GM12878 (cell line): ENCODE data around the gene M1AP. TPM values are rescaled to one million over a fixed set of nuclear protein-coding genes. Genes with fewer than 3 reads are reported as not detected.

ENCODE experiments used
- CEBPB ChIP-seq, 2 experiments: fragments of 150-350 bp in 1 of 2; IDR thresholded peaks; 2 replicates each; pipeline ENCODE4 v1.6.1; 2012 to 2014; ENCODE audit warnings: low read depth in 2 of 2, low read length in 2 of 2, borderline replicate concordance in 1 of 2, inconsistent platforms in 1 of 2
- CREB1 ChIP-seq: IDR thresholded peaks from 2 replicates; pipeline ENCODE4 v1.6.1; 2012; ENCODE audit warnings: low read depth, mild to moderate bottlenecking, inconsistent platforms
- EED ChIP-seq: sonication (generic); IDR thresholded peaks from 2 replicates; pipeline ENCODE4 v1.6.1; 2016; ENCODE audit warnings: antibody characterized with exemption, low read depth
- EGR1 ChIP-seq, 2 experiments: IDR thresholded peaks; 1 replicate in 1 of 2; 2 replicates in 1 of 2; pipeline ENCODE4 v1.6.1; 2011 to 2012; ENCODE audit warnings: low read depth in 2 of 2, low read length in 2 of 2, borderline replicate concordance in 1 of 2, mild to moderate bottlenecking in 1 of 2, moderate library complexity in 1 of 2
- HCFC1 ChIP-seq: fragments of 150-350 bp; IDR thresholded peaks from 2 replicates; pipeline ENCODE4 v1.6.1; 2014; ENCODE audit warnings: low read length
- IKZF2 ChIP-seq, 2 experiments: fragments of 450-650 bp; IDR thresholded peaks; 2 replicates each; pipeline ENCODE4 v1.6.1; 2017; ENCODE audit warnings: mild to moderate bottlenecking in 2 of 2, moderate library complexity in 2 of 2
- KAT2A ChIP-seq: conservative IDR thresholded peaks from 2 replicates; pipeline ENCODE4 v1.6.1; 2011; ENCODE audit warnings: low read depth, low read length; ENCODE audit not compliant: control insufficient read depth
- MAX ChIP-seq: IDR thresholded peaks from 2 replicates; pipeline ENCODE4 v1.6.1; 2012; ENCODE audit warnings: low read depth, low read length, improper control_type of control experiment
- NKRF ChIP-seq: fragments of 450-650 bp; conservative IDR thresholded peaks from 2 replicates; pipeline ENCODE4 v1.6.1; 2017; ENCODE audit warnings: mild to moderate bottlenecking, moderate library complexity
- NR2C2 ChIP-seq: IDR thresholded peaks from 2 replicates; pipeline ENCODE4 v1.6.1; 2011; ENCODE audit warnings: borderline replicate concordance, low read depth; ENCODE audit not compliant: control insufficient read depth, insufficient read length
- PML ChIP-seq: IDR thresholded peaks from 2 replicates; pipeline ENCODE4 v1.6.1; 2012; ENCODE audit warnings: low read length, inconsistent platforms
- RAD51 ChIP-seq: fragments of 450-650 bp; IDR thresholded peaks from 2 replicates; pipeline ENCODE4 v1.6.1; 2016; ENCODE audit warnings: moderate library complexity, mild to moderate bottlenecking, inconsistent platforms
- RB1 ChIP-seq: fragments of 450-650 bp; formaldehyde crosslinking; IDR thresholded peaks from 2 replicates; pipeline ENCODE4 v1.6.1; 2017; ENCODE audit warnings: mild to moderate bottlenecking, borderline replicate concordance
- SPI1 ChIP-seq: IDR thresholded peaks from 2 replicates; pipeline ENCODE4 v1.6.1; 2011; ENCODE audit warnings: low read depth, mild to moderate bottlenecking, low read length, moderate library complexity, borderline replicate concordance; ENCODE audit not compliant: insufficient read depth
- USF1 ChIP-seq: IDR thresholded peaks from 2 replicates; pipeline ENCODE4 v1.6.1; 2011; ENCODE audit warnings: borderline replicate concordance, low read depth, mild to moderate bottlenecking, moderate library complexity, mixed read lengths, low read length; ENCODE audit not compliant: insufficient read depth; ENCODE audit errors: extremely low read length
- YY1 ChIP-seq: IDR thresholded peaks from 2 replicates; pipeline ENCODE4 v1.6.1; 2011; ENCODE audit warnings: low read depth, mild to moderate bottlenecking, low read length
- ZNF24 ChIP-seq: fragments of 450-650 bp; IDR thresholded peaks from 2 replicates; pipeline ENCODE4 v1.6.1; 2017; ENCODE audit warnings: antibody characterized with exemption, mild to moderate bottlenecking
- ZNF687 ChIP-seq: fragments of 450-650 bp; IDR thresholded peaks from 2 replicates; pipeline ENCODE4 v1.6.1; 2017; ENCODE audit warnings: mild to moderate bottlenecking, moderate library complexity
- polyA plus RNA-seq, 11 experiments: library from polyadenylated mRNA; depleted of rRNA in 4 of 11; unstranded in 6 of 11; stranded (reverse) in 5 of 11; fragments of >200 nt; fragmentation: Nextera tagmentation in 4 of 11; fragmentation: Illumina TruSeq in 1 of 11; extraction: Ambion mirVana in 4 of 11; extraction: Trizol in 1 of 11; gene quantifications; 1 replicate in 1 of 11; 2 replicates in 10 of 11; pipeline versions ENCODE4 v1.2.1 to v1.2.3, GENCODE V29; 2011 to 2016; ENCODE audit warnings: inconsistent platforms in 2 of 11, missing spikeins in 2 of 11, low read depth in 1 of 11
- total RNA-seq, 4 experiments: library from RNA; depleted of rRNA in 3 of 4; stranded (reverse); fragments of >200 nt in 3 of 4; fragmentation: Illumina TruSeq in 1 of 4; extraction: Trizol in 1 of 4; gene quantifications; 2 replicates each; pipeline versions ENCODE4 v1.2.1 to v1.2.3, GENCODE V29; 2013 to 2021

The M1AP gene
- total and polyA plus RNA-seq, 10 of the 15 experiments (the other 5 are each of a cell fraction or from before 2014, with no cell fraction given) = 0.04 to 0.32 (median 0.16) TPM; not detected in 4

GRCh38 chr2:74548900-74549826 lies 99.0 kb downstream of the M1AP start (continued):
- TF ChIP-seq IKZF2 (IDR thresholded peaks at IDR 0.05) (0 out of 4 replicates have a peak, but pooled peaks have one; percentile 12 to 34), ZNF24 (0 out of 2 replicates have a peak, but pooled peaks have one; percentile 34), HCFC1 (no peak), USF1 (peak; percentile 70), NR2C2 (no peak), YY1 (peak; percentile 57), EGR1 (IDR thresholded peaks at IDR 0.05; ENCODE audit: borderline replicate concordance in 1 of 2, low read depth in 2 of 2, low read length in 2 of 2) (peak in 1 of 2 experiments; percentile 93; a peak in 2 of 3 replicates), KAT2A (no peak), NKRF (0 out of 2 replicates have a peak, but pooled peaks have one; percentile 51), EED (peak; percentile 32; the same call in 1 of the 2 replicates), PML (no peak), RAD51 (peak; percentile 58), CEBPB (IDR thresholded peaks at IDR 0.05; ENCODE audit: borderline replicate concordance in 1 of 2, low read depth in 2 of 2, low read length in 2 of 2) (no peak), RB1 (peak; percentile 90; the same call in 1 of the 2 replicates), CREB1 (no peak), ZNF687 (0 out of 2 replicates have a peak, but pooled peaks have one; percentile 28), SPI1 (no peak), MAX (peak; percentile 24; the same call in 1 of the 2 replicates)
